ENCODE results near the gene POU2F2. TPM values are rescaled to one million over a fixed set of nuclear protein-coding genes. Genes with fewer than 3 reads are reported as not detected.

The POU2F2 gene
- total and polyA plus RNA-seq, 2 experiments from 2014 or later = 2.3 to 4.6 TPM

- TF ChIP-seq REST (IDR thresholded peaks at IDR 0.05; ENCODE audit: unreplicated experiment) = no peak
- no peak for TF ChIP-seq JUNB (IDR thresholded peaks at IDR 0.05; ENCODE audit: unreplicated experiment)
- TF ChIP-seq CREB1 (CRISPR knock-in tag; IDR thresholded peaks at IDR 0.05; ENCODE audit: low read depth) = no peak
- no peak for TF ChIP-seq ZNF331 (CRISPR knock-in tag; IDR thresholded peaks at IDR 0.05; ENCODE audit: low read depth)
Measured at GRCh38 chr19:42079886-42080763, 52.1 kb downstream of the POU2F2 start (continued).

- Histone ChIP-seq H3K4me1 (ENCODE audit: insufficient read depth) (peaks cover 14% of the 10 kb centered on the region), H3K79me2 (replicated peaks; ENCODE audit: insufficient read depth) (peaks cover 36% of the 10 kb centered on the region), H3K9me2 (ENCODE audit: insufficient read depth) (no peaks in the 10 kb centered on the region), H3F3A (replicated peaks; ENCODE audit: low read depth) (peaks cover 13% of the 10 kb centered on the region; the same call in 1 of the 2 replicates), H3K27me3 (ENCODE audit: insufficient read depth) (no peaks in the 10 kb centered on the region), H2AFZ (no peak overlapping the region), H4K20me1 (replicated peaks; ENCODE audit: insufficient read depth) (peaks cover 22% of the 10 kb centered on the region), H3K36me3 (ENCODE audit: insufficient read depth) (peaks cover 23% of the 10 kb centered on the region; the same call in 1 of the 2 replicates), H3K27ac (ENCODE audit: low read depth) (no peak overlapping the region), H3K4me2 (no peak overlapping the region), H3K4me3 (no peak overlapping the region)
- peaks cover 54% of the 10 kb centered on the region for H3K36me3 Mint-ChIP-seq (ENCODE audit: low read depth)
- H3K4me3 Mint-ChIP-seq = no peak overlapping the region
- peaks cover 28% of the 10 kb centered on the region for H3K4me1 Mint-ChIP-seq
- peaks cover 4% of the 10 kb centered on the region; the same call in 2 of the 3 replicates for H3K9me3 Mint-ChIP-seq
- no peak for ATAC-seq
- no peak overlapping the region for H3K27ac Mint-ChIP-seq
- peaks cover 22% of the 10 kb centered on the region for H3K27me3 Mint-ChIP-seq (ENCODE audit: insufficient read depth, low read depth, poor library complexity)
- DNase-seq (ENCODE audit: low spot score) = no peak
- TF ChIP-seq REST (IDR thresholded peaks at IDR 0.05; ENCODE audit: unreplicated experiment) = no peak
- no peak for TF ChIP-seq CREB1 (CRISPR knock-in tag; IDR thresholded peaks at IDR 0.05; ENCODE audit: low read depth)
- no peak for TF ChIP-seq ETS1 (IDR thresholded peaks at IDR 0.05)
- no peak for TF ChIP-seq ZNF462 (CRISPR knock-in tag; IDR thresholded peaks at IDR 0.05)
Measured at GRCh38 chr19:42079276-42079669, 53.0 kb downstream of the POU2F2 start.

All from GM23338 (cell line).